Neutrophil (primary cell): ENCODE measurements around the gene BCDIN3D.
A peak's percentile ranks its signal among the peaks of the same experiment; 100 is the strongest.

Experiments used
- H3K27ac ChIP-seq: fragments of 200-600 bp; sonication (generic); 2 replicates; pipeline ENCODE4 v1.5.1; 2016; ENCODE audit warnings: mild to moderate bottlenecking, moderate library complexity
- H3K27me3 ChIP-seq: fragments of 200-600 bp; sonication (generic); 2 replicates; pipeline ENCODE4 v1.6.0; 2016; ENCODE audit warnings: mild to moderate bottlenecking
- H3K36me3 ChIP-seq: fragments of 200-600 bp; sonication (generic); 2 replicates; pipeline ENCODE4 v1.5.1; 2017
- H3K4me1 ChIP-seq, 2 experiments: fragments of 200-600 bp in 1 of 2; sonication (generic) in 1 of 2; 1 replicate in 1 of 2; 2 replicates in 1 of 2; pipeline versions ENCODE4 v1.5.1 to v1.6.1; 2013 to 2016; ENCODE audit warnings: low read depth in 1 of 2, low read length in 1 of 2, mild to moderate bottlenecking in 1 of 2, moderate library complexity in 1 of 2; ENCODE audit not compliant: control insufficient read depth in 1 of 2, insufficient read depth in 1 of 2
- H3K4me3 ChIP-seq, 2 experiments: fragments of 200-600 bp in 1 of 2; sonication (generic) in 1 of 2; 1 replicate in 1 of 2; 2 replicates in 1 of 2; pipeline ENCODE4 v1.5.1; 2013 to 2016; ENCODE audit warnings: low read depth in 1 of 2, low read length in 1 of 2, mild to moderate bottlenecking in 1 of 2, moderate library complexity in 1 of 2
- H3K9me3 ChIP-seq: fragments of 200-600 bp; sonication (generic); 2 replicates; pipeline ENCODE4 v1.5.1; 2016
- CTCF ChIP-seq: fragments of 200-600 bp; sonication (generic); IDR thresholded peaks from 2 replicates; pipeline ENCODE4 v1.5.1; 2016; ENCODE audit warnings: antibody characterized with exemption

The BCDIN3D gene

GRCh38 chr12:49827401-49828099, 15.4 kb downstream of the BCDIN3D start:
- Histone ChIP-seq H3K27me3 (peaks cover 2% of the 10 kb centered on the region), H3K36me3 (no peaks in the 10 kb centered on the region), H3K4me1 (peaks cover 46 to 55% of the 10 kb centered on the region in 2 experiments), H3K27ac (peak overlapping the region; percentile 76), H3K4me3 (peak overlapping the region; percentile 70 to 71), H3K9me3 (no peaks in the 10 kb centered on the region)
- no peak for TF ChIP-seq CTCF

- Histone ChIP-seq H3K4me1 (peaks cover 46 to 56% of the 10 kb centered on the region in 2 experiments), H3K27ac (peak overlapping the region; percentile 76), H3K36me3 (no peaks in the 10 kb centered on the region), H3K4me3 (peak overlapping the region in 1 of 2 experiments; percentile 71), H3K9me3 (no peaks in the 10 kb centered on the region), H3K27me3 (no peaks in the 10 kb centered on the region)
- TF ChIP-seq CTCF, result no peak
These were observed 15.9 kb downstream of the BCDIN3D start for GRCh38 chr12:49827051-49827400.

GRCh38 chr12:49825971-49826421, 16.9 kb downstream of the BCDIN3D start:
- Histone ChIP-seq H3K36me3 (no peaks in the 10 kb centered on the region), H3K4me1 (peaks cover 56 to 66% of the 10 kb centered on the region in 2 experiments), H3K27ac (peak overlapping the region; percentile 76), H3K4me3 (no peak overlapping the region), H3K9me3 (no peaks in the 10 kb centered on the region), H3K27me3 (no peaks in the 10 kb centered on the region)
- TF ChIP-seq CTCF, result no peak

- peaks cover 61 to 71% of the 10 kb centered on the region in 2 experiments for H3K4me1 ChIP-seq
- peak overlapping the region; percentile 76 for H3K27ac ChIP-seq
- no peaks in the 10 kb centered on the region for H3K9me3 ChIP-seq
- H3K36me3 ChIP-seq, result no peaks in the 10 kb centered on the region
- no peaks in the 10 kb centered on the region for H3K27me3 ChIP-seq
- H3K4me3 ChIP-seq, result peak overlapping the region; percentile 49 to 53
- TF ChIP-seq CTCF, result no peak
These were observed 17.4 kb downstream of the BCDIN3D start for GRCh38 chr12:49825360-49825970.

- TF ChIP-seq CTCF, result no peak
- Histone ChIP-seq H3K9me3 (no peaks in the 10 kb centered on the region), H3K27me3 (no peaks in the 10 kb centered on the region), H3K4me3 (peak overlapping the region; percentile 49 to 53), H3K27ac (peak overlapping the region; percentile 76), H3K36me3 (no peaks in the 10 kb centered on the region), H3K4me1 (peaks cover 61 to 73% of the 10 kb centered on the region in 2 experiments)
These were observed 18.0 kb downstream of the BCDIN3D start for GRCh38 chr12:49824895-49825294.
